Activated T-cell treated with anti-CD3 and anti-CD28 coated beads, Interleukin-2, amount 50 U/mL, for 72 hours (primary cell): ENCODE measurements around the gene GAB2. TPM values are rescaled to one million over a fixed set of nuclear protein-coding genes. Genes with fewer than 3 reads are reported as not detected.
"Not testable (repeated sequence)": the region's sequence is repeated elsewhere in the genome, so short reads cannot be mapped to it uniquely, and the experiment has no call there.

ENCODE experiments used
- ATAC-seq, 2 donors: fragments of 150-1000 bp; cut with Tn5 transposase; replicated peaks in 1 of 2; 2 replicates each; pipeline ENCODE4 v1.10.0; 2021; ENCODE audit warnings: moderate library complexity in 2 of 2, mild to moderate bottlenecking in 1 of 2
- DNase-seq, 2 donors: peaks; one replicate each; pipeline ENCODE4 v3.0.0; 2021 to 2022; ENCODE audit warnings: mixed read lengths in 1 of 2
- H3K27ac Mint-ChIP-seq: one replicate; pipeline ENCODE4 v1.8.0; 2022; ENCODE audit warnings: mild to moderate bottlenecking, moderate library complexity, mixed read lengths
- H3K27me3 Mint-ChIP-seq: one replicate; pipeline ENCODE4 v1.8.0; 2022; ENCODE audit warnings: low read depth, mixed read lengths
- H3K36me3 Mint-ChIP-seq, 2 donors: one replicate each; pipeline ENCODE4 v1.8.0; 2022; ENCODE audit warnings: mixed read lengths in 2 of 2, mild to moderate bottlenecking in 1 of 2; ENCODE audit not compliant: insufficient read depth in 2 of 2
- H3K4me1 Mint-ChIP-seq: one replicate; pipeline ENCODE4 v1.8.0; 2022; ENCODE audit warnings: low read depth, mixed read lengths
- H3K4me3 Mint-ChIP-seq, 2 donors: one replicate each; pipeline ENCODE4 v1.8.0; 2022; ENCODE audit warnings: mild to moderate bottlenecking in 2 of 2, mixed read lengths in 2 of 2, moderate library complexity in 2 of 2
- H3K9me3 Mint-ChIP-seq, 2 donors: one replicate each; pipeline ENCODE4 v1.8.0; 2022; ENCODE audit warnings: mixed read lengths in 2 of 2
- total RNA-seq, 2 donors: library from RNA; stranded (reverse); gene quantifications; one replicate each; pipeline ENCODE4 v1.2.3, GENCODE V29; 2022

Gene GAB2
- total RNA-seq, 2 donors from 2014 or later: 48.0 to 51.7 TPM

DNA sequence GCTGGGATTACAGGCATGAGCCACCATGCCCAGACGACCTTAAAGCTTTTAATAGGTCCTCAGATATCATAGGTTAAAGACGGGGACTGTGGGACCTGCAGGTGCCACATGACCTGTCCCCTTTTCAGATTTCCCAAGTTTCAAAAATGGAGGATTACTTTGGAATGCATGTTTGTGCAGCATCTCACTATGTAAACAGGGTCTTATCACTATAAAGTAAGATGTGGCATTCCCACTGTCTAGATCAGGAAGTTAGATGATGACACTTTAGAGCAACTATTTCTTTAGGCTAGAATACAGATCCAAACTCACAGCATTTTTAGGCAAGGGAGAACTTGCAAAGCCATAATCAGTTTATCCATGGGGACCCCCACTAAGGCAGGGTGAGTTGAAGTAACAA is 136.1 kb downstream of the GAB2 start:
- H3K4me3 Mint-ChIP-seq: no peak overlapping the region
- DNase-seq (no peak), ATAC-seq (no peak)
- peaks cover 0 to 2% of the 10 kb centered on the region in 2 donors for H3K36me3 Mint-ChIP-seq
- no peaks in the 10 kb centered on the region for H3K9me3 Mint-ChIP-seq
- H3K4me1 Mint-ChIP-seq: no peaks in the 10 kb centered on the region
- no peaks in the 10 kb centered on the region for H3K27me3 Mint-ChIP-seq
- H3K27ac Mint-ChIP-seq: no peak overlapping the region

DNA sequence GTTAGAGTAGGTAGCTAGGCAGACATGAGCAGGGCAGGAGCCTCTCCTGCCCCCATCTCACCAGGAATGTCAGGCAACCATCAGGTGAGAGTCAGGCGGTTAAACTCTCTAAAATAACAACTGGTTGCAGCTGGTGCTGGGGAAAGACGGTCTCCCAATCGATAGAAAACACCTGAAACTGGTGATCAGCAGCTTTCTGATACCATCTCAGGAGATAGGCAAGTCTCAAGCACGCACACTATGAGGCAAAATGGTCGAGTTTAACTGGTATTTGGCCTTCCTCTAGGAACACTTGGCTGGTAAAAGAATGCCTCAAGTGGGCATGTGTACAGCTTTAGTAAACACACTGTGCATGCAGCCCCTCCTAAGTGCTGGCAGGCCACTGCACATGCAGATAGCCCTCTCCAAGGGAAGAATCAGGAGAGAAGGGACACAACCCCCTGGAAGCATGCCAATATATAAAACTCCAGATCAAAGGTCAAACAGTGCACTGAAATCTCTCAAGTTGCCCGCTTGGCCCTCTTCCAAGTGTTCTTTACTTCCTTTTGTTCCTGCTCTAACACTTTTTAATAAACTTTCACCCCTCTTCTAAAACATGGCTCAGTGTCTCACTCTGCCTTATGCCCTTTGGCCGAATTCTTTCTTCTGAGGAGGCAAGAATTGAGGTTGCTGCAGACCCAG is 140.2 kb downstream of the GAB2 start:
- no peak for ATAC-seq
- no peak for DNase-seq
- Mint-ChIP-seq H3K36me3 (peaks cover 6 to 17% of the 10 kb centered on the region in 2 donors), H3K27ac (no peak overlapping the region), H3K27me3 (no peaks in the 10 kb centered on the region), H3K4me1 (no peaks in the 10 kb centered on the region), H3K9me3 (peaks cover 0 to 7% of the 10 kb centered on the region in 2 donors), H3K4me3 (no peak overlapping the region)

DNA sequence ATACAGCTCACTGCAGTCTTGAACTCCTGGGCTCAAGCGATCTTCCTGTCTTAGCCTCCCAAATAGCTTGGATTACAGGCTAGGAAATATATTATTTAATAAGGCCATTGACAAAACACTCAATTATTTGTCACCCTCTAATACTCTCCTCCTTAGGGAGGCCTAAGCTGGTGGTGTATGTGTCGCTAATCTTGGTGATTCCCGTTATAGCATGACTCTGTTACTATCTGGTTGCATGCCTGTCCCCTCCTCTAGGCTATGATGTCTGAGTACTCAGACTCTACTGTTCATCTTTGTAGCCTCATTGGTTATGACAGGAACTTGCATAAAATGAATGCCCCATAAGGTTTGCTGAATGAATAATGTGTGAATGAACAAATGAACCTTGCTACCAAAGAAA is 141.3 kb downstream of the GAB2 start:
- no peaks in the 10 kb centered on the region for H3K4me1 Mint-ChIP-seq
- H3K27ac Mint-ChIP-seq: no peak overlapping the region
- H3K36me3 Mint-ChIP-seq: peaks cover 12 to 24% of the 10 kb centered on the region in 2 donors

DNA sequence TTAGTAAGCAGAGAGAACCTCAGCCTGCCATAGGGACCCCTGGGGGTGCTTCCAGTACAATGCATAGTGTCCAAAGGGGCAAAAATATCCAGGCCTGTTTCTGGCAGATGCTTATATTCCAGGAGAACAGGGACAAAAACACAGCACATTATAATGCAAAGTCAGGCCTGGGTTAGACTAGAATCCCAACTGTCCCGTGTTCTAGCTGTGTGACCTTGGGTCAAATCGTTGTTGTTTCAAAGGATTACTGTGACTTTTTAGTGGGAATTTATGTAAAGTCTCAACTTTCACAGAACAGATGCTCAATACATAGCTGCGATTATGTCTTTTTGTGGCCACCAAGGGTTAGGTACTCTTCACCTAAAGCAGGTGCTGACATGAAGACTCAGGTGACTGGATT is 142.9 kb downstream of the GAB2 start:
- H3K27me3 Mint-ChIP-seq: no peaks in the 10 kb centered on the region
- no peaks in the 10 kb centered on the region for H3K4me1 Mint-ChIP-seq
- ATAC-seq (no peak), DNase-seq (no peak)
- H3K36me3 Mint-ChIP-seq: peaks cover 12 to 24% of the 10 kb centered on the region in 2 donors
- H3K27ac Mint-ChIP-seq: no peak overlapping the region
- H3K4me3 Mint-ChIP-seq: no peak overlapping the region
- peaks cover 5 to 13% of the 10 kb centered on the region in 2 donors for H3K9me3 Mint-ChIP-seq

More for the DNA sequence above, 141.3 kb downstream of the GAB2 start:
- H3K9me3 Mint-ChIP-seq: peaks cover 5 to 13% of the 10 kb centered on the region in 2 donors
- no peak for DNase-seq
- no peaks in the 10 kb centered on the region for H3K27me3 Mint-ChIP-seq
- H3K4me3 Mint-ChIP-seq: no peak overlapping the region
- ATAC-seq: no peak

DNA sequence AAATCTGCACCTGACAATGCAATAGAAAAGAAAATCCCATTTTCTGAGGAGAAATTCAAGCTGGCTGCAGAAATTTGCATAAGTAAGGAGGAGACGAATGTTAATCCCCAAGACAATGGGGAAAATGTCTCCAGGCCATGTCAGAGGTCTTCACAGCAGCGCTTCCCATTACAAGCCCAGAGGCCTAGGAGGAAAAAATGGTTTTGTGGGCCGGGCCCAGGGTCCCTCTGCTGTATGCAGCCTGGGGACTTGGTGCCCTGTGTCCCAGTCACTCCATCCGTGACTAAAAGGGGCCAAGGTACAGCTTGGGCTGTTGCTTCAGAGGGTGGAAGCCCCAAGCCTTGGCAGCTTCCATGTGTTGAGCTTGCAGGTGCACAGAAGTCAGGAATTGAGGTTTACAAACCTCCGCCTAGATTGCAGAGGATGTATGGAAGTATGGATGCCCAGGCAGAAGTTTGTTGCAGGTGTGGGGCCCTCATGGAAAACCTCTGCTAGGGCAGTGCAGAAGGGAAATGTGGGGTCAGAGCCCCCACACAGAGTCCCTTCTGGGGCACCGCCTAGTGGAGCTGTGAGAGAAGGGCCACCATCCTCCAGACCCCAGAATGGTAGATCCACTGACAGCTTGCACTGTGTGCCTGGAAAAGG is 144.9 kb downstream of the GAB2 start:
- H3K27ac Mint-ChIP-seq, H3K27me3 Mint-ChIP-seq, H3K4me1 Mint-ChIP-seq, ATAC-seq, H3K4me3 Mint-ChIP-seq, DNase-seq: not testable (repeated sequence)
- Mint-ChIP-seq H3K9me3 (peaks cover 5 to 13% of the 10 kb centered on the region in 2 donors), H3K36me3 (peaks cover 12 to 22% of the 10 kb centered on the region in 2 donors)

DNA sequence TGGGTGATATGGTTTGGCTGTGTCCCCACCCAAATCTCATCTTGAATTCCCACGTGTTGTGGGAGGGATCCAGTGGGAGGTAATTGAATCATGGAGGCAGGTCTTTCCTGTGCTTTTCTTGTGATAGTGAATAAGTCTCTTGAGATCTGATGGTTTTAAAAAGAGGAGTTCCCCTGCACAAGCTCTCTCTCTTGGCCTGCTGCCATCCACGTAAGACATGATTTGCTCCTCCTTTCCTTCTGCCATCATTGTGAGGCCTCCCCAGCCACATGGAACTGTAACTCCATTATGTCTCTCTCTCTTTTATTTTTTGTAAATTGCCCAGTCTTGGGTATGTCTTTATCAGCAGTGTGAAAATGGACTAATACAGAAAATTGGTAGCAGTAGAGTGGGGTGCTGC is 145.8 kb downstream of the GAB2 start:
- not testable (repeated sequence) for DNase-seq, H3K4me3 Mint-ChIP-seq, H3K4me1 Mint-ChIP-seq, ATAC-seq, H3K27me3 Mint-ChIP-seq, H3K27ac Mint-ChIP-seq
- peaks cover 12 to 22% of the 10 kb centered on the region in 2 donors for H3K36me3 Mint-ChIP-seq
- peaks cover 5 to 13% of the 10 kb centered on the region in 2 donors for H3K9me3 Mint-ChIP-seq

DNA sequence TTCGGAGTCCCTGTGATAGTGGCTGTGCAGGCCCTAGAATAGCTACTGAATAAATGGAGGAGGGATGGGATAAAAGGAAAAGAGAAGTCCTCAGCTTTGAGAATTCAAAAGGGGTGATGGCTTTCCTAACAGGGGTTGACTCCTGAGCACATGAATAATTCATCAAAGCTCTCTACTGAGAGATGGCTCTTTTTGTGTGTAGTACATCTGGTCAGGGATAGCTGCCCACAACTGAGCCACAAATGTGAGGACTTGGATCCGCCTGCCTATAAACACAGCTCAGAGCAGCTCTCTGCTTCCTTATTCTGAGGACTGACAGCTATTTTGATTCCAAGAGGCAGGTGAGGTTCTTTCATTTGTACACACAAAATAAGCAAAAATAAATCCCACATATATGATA is 146.6 kb downstream of the GAB2 start:
- DNase-seq (no peak), ATAC-seq (no peak)
- peaks cover 6% of the 10 kb centered on the region for H3K4me1 Mint-ChIP-seq
- no peak overlapping the region for H3K4me3 Mint-ChIP-seq
- H3K9me3 Mint-ChIP-seq: peaks cover 5 to 13% of the 10 kb centered on the region in 2 donors
- H3K27ac Mint-ChIP-seq: no peak overlapping the region
- H3K27me3 Mint-ChIP-seq: no peaks in the 10 kb centered on the region
- peaks cover 13 to 22% of the 10 kb centered on the region in 2 donors for H3K36me3 Mint-ChIP-seq

DNA sequence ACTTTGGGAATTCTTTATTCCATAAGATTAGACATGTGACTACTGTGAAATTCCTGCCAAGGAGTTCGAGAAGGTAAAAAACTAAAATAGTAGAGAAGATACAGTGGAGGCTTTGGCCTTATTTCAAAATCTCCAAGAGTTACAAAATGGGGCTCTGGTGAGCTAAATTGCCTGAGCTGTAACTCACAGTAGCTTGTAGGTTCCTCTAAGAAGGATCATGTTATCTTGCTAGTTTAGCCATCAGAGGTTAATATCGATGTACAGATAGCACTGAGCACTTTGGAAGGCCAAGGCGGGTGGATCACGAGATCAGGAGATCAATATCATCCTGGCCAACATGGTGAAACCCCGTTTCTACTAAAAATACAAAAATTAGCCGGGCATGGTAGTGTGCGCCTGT is 147.8 kb downstream of the GAB2 start:
- peaks cover 6% of the 10 kb centered on the region for H3K4me1 Mint-ChIP-seq
- H3K27me3 Mint-ChIP-seq: no peaks in the 10 kb centered on the region

DNA sequence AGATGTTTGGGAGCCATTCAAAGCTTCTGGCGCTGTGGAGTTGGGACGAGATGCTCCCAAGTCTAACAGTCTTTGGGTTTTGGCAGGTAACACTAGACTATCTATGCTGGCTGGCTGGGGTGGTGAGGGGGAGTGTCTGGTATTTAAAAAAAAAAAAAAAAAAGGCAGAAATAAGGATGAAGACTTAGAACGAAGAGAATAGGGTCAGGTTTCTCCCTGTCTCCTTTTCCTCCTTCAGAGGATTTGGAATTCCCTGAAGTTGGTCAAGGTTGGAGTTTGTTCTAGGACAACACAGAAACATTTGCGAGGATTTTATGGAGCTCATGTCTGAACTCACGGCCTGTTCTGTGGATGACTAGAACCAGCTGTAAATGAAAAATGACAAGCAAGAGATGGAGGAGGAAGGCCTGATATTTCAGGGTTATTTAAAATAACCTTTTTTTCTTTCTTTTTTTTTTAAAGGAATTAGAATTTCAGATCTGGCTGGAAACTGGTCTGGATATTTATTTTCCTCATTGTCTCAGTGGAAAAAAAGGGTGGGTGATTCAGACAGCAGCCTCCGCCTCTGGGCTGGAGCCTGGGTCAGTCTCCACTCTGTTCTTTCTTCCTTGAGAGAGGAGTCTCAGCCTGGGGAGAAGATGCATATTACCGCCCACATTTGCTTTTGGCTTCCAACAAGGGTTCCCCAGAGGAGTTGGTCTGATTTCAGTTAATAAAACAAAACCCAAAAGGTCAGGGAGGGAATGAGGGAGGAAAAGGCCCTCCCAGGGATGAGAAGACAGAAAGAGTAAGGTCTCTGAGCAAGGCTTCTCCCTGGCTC is 148.8 kb downstream of the GAB2 start:
- peaks cover 13 to 19% of the 10 kb centered on the region in 2 donors for H3K36me3 Mint-ChIP-seq
- ATAC-seq (no peak), DNase-seq (no peak)
- H3K27ac Mint-ChIP-seq: no peak overlapping the region
- no peaks in the 10 kb centered on the region for H3K27me3 Mint-ChIP-seq
- H3K4me1 Mint-ChIP-seq: peaks cover 6% of the 10 kb centered on the region
- H3K9me3 Mint-ChIP-seq: peaks cover 5 to 11% of the 10 kb centered on the region in 2 donors
- no peak overlapping the region for H3K4me3 Mint-ChIP-seq

More for the DNA sequence above, 147.8 kb downstream of the GAB2 start:
- Mint-ChIP-seq H3K27ac (peak overlapping the region; percentile 36), H3K9me3 (peaks cover 5 to 13% of the 10 kb centered on the region in 2 donors), H3K36me3 (peaks cover 13 to 22% of the 10 kb centered on the region in 2 donors), H3K4me3 (no peak overlapping the region)
- ATAC-seq: no peak
- no peak for DNase-seq

DNA sequence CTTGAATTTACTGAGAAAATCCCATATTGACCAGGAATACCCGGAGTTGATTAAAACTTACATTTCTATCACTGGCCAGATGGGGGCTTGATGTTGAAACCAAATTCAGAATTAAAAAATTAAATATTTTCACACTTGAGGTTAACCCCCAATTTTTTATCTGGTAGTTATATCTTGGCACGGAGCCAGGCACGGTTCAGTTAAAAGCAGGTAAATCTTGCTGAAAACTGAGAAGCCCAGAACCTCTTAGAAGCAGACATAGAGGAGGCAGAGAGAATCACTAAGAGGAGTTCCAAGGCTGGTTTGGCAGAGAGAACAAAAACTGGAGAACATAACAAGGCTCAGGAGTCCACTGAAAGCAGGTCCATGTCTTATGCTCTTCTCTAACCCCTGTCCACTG is 151.2 kb downstream of the GAB2 start:
- no peak overlapping the region for H3K27ac Mint-ChIP-seq
- H3K36me3 Mint-ChIP-seq: peaks cover 0 to 1% of the 10 kb centered on the region in 2 donors
- no peaks in the 10 kb centered on the region for H3K9me3 Mint-ChIP-seq
- no peaks in the 10 kb centered on the region for H3K27me3 Mint-ChIP-seq
- ATAC-seq (no peak), DNase-seq (no peak)
- H3K4me3 Mint-ChIP-seq: no peak overlapping the region
- H3K4me1 Mint-ChIP-seq: peaks cover 6% of the 10 kb centered on the region

DNA sequence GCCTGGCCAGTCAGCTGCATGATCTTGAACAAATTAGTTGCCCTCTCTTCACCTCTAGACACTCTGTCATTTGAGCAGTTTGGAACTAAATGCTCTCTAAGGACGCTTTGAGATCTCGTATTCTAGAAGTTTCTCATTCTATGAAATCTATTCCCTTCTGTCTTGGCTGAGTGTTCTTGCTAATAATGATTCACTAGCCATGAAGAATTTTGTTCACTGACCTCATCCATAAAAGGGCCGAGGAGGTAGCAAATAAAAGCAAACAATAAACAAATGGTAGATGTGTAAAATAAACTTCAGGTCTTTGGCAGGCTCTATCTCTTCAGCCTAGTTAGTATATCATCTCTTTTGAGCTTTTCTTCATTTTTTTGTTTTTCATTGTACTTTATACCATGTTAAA is 152.3 kb downstream of the GAB2 start:
- ATAC-seq (no peak), DNase-seq (no peak)
- Mint-ChIP-seq H3K4me3 (no peak overlapping the region), H3K4me1 (peaks cover 6% of the 10 kb centered on the region), H3K27me3 (no peaks in the 10 kb centered on the region), H3K36me3 (peaks cover 0 to 1% of the 10 kb centered on the region in 2 donors), H3K27ac (no peak overlapping the region), H3K9me3 (no peaks in the 10 kb centered on the region)

DNA sequence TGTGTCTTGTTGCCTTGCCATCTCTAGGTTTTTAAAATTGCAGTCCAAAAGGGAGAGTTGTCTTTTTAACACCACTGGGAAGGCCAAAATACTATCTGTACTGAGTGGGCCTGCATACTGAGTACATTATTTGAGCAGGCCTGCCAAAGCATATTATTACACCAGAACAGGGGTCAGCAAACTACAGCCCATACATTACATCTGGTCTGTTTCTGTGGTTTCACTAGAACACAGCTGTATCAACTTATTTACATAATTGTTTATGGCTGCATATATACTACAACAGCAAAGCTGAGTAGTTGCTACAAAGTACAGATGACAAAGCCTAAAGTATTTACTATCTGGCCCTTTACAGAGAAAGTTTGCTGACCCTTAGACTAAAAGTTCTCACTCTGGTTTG is 154.9 kb downstream of the GAB2 start:
- no peak overlapping the region for H3K27ac Mint-ChIP-seq
- peaks cover 0 to 1% of the 10 kb centered on the region in 2 donors for H3K36me3 Mint-ChIP-seq
- H3K4me3 Mint-ChIP-seq: no peak overlapping the region
- peaks cover 6% of the 10 kb centered on the region for H3K4me1 Mint-ChIP-seq
- DNase-seq (no peak), ATAC-seq (no peak)
- no peaks in the 10 kb centered on the region for H3K9me3 Mint-ChIP-seq
- H3K27me3 Mint-ChIP-seq: no peaks in the 10 kb centered on the region

DNA sequence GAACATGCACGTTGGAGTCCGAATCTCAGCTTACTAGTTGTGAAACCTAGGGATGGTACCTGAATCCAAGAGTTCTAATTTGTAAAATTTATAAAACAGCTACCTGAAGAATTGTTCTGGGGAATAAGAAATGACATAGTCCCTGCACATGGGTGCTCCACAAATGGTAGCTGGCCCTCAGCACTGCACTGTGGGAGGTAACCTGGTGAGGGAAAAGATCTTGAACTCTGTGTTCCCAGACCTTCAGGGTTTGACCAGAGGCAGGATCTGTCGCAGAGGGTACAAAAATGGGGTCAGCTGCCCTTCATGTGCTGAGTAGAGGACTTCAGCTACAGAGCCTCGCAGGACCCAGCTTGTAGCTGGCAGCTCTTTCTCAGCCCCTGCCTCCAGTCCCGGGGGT is 155.4 kb downstream of the GAB2 start:
- no peak overlapping the region for H3K27ac Mint-ChIP-seq
- H3K9me3 Mint-ChIP-seq: no peaks in the 10 kb centered on the region
- DNase-seq: no peak
- H3K4me1 Mint-ChIP-seq: peaks cover 6% of the 10 kb centered on the region
- H3K36me3 Mint-ChIP-seq: peaks cover 0 to 1% of the 10 kb centered on the region in 2 donors
- ATAC-seq: no peak
- H3K4me3 Mint-ChIP-seq: no peak overlapping the region
- no peaks in the 10 kb centered on the region for H3K27me3 Mint-ChIP-seq
